Activated CD4-positive, alpha-beta T cell treated with anti-CD3 and anti-CD28 coated beads, Interleukin-2, amount 10 ng/mL, durations not matched to agents 24 days and 14 days (primary cell): ENCODE data around the gene CPT2. TPM values are rescaled to one million over a fixed set of nuclear protein-coding genes. Genes with fewer than 3 reads are reported as not detected.

ENCODE experiments used
- DNase-seq: peaks from one replicate; pipeline ENCODE4 v3.0.0; 2022
- H3K27ac Mint-ChIP-seq: one replicate; pipeline ENCODE4 v1.8.0; 2022; ENCODE audit warnings: mild to moderate bottlenecking, mixed read lengths
- H3K27me3 Mint-ChIP-seq: one replicate; pipeline ENCODE4 v1.8.0; 2022; ENCODE audit warnings: mixed read lengths
- H3K36me3 Mint-ChIP-seq: one replicate; pipeline ENCODE4 v1.8.0; 2022; ENCODE audit warnings: low read depth, mild to moderate bottlenecking, mixed read lengths
- H3K4me1 Mint-ChIP-seq: one replicate; pipeline ENCODE4 v1.8.0; 2021; ENCODE audit warnings: mixed read lengths
- H3K4me3 Mint-ChIP-seq: one replicate; pipeline ENCODE4 v1.8.0; 2022; ENCODE audit warnings: mild to moderate bottlenecking, moderate library complexity, mixed read lengths
- H3K9me3 Mint-ChIP-seq: one replicate; pipeline ENCODE4 v1.8.0; 2021; ENCODE audit warnings: mixed read lengths
- intact Hi-C: fragments of 100-400 bp; cut with micrococcal nuclease; formaldehyde crosslinking; loops from one replicate; pipeline ENCODE4 v1.15.1; 2023
- total RNA-seq: library from RNA; stranded (reverse); gene quantifications from 2 replicates; pipeline ENCODE4 v1.2.3, GENCODE V29; 2022

The CPT2 gene
- 19.5 and 19.9 TPM in 2 replicates for total RNA-seq

GRCh38 chr1:53196485-53197290 is at the start of gene CPT2:
Gene CPT2, plus strand, starts transcription at chr1:53196824. Its CDS starts 120 bp downstream, at chr1:53196944.
- peak within 1 kb of the TSS; percentile 88 for H3K4me3 Mint-ChIP-seq
- peaks cover 20% of the 10 kb centered on the region for H3K36me3 Mint-ChIP-seq
- H3K4me1 Mint-ChIP-seq = peaks cover 24% of the 10 kb centered on the region

GRCh38 chr1:53147174-53147573 is 49.5 kb upstream of the CPT2 start:
- H3K4me1 Mint-ChIP-seq = no peaks in the 10 kb centered on the region
- intact Hi-C loops = no loop called here
- H3K27ac Mint-ChIP-seq = no peak overlapping the region
- H3K27me3 Mint-ChIP-seq = peaks cover 3% of the 10 kb centered on the region
- H3K9me3 Mint-ChIP-seq = no peaks in the 10 kb centered on the region
- H3K36me3 Mint-ChIP-seq = no peaks in the 10 kb centered on the region
- no peak for DNase-seq
- no peak overlapping the region for H3K4me3 Mint-ChIP-seq

More at GRCh38 chr1:53196485-53197290, at the start of gene CPT2:
- Mint-ChIP-seq H3K27ac (peak within 1 kb of the TSS; percentile 96), H3K9me3 (no peaks in the 10 kb centered on the region), H3K27me3 (no peaks in the 10 kb centered on the region)
- intact Hi-C loops = loop anchor here (1.0 to 5.0 kb wide), 5 partner anchors 24 to 857 kb away; partner anchors contain the start of genes CZIB, MAGOH, SCP2 and TCEANC2
- DNase-seq = peak; percentile 98

- peaks cover 6% of the 10 kb centered on the region for H3K27me3 Mint-ChIP-seq
- DNase-seq = no peak
- intact Hi-C loops = no loop called here
- H3K27ac Mint-ChIP-seq = no peak overlapping the region
- H3K36me3 Mint-ChIP-seq = no peaks in the 10 kb centered on the region
- no peaks in the 10 kb centered on the region for H3K9me3 Mint-ChIP-seq
- H3K4me3 Mint-ChIP-seq = no peak overlapping the region
- H3K4me1 Mint-ChIP-seq = no peaks in the 10 kb centered on the region
Measured at GRCh38 chr1:53148123-53148522, 48.5 kb upstream of the CPT2 start.

DNA sequence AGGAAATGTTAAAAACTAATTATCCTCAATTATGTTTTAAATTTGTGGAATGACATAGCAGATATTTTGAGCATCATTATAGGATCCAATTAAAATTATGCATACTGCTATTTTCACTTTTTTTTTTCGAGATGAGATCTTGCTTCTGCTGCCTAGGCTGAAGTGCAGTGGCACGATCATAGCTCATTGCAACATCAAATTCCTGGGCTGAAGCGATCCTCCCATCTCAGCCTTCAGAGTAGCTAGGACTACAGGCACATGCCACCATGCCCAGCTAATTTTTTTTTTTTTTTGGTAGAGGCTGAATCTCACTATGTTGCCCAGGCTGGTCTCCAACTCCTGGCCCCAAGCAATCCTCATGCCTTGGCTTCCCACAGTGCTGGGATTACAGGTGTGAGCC is 42.9 kb upstream of the CPT2 start:
- no peak for DNase-seq
- H3K9me3 Mint-ChIP-seq = no peaks in the 10 kb centered on the region
- intact Hi-C loops = no loop called here
- H3K36me3 Mint-ChIP-seq = no peaks in the 10 kb centered on the region
- no peak overlapping the region for H3K4me3 Mint-ChIP-seq
- H3K4me1 Mint-ChIP-seq = no peaks in the 10 kb centered on the region
- H3K27me3 Mint-ChIP-seq = peaks cover 9% of the 10 kb centered on the region
- no peak overlapping the region for H3K27ac Mint-ChIP-seq

DNA sequence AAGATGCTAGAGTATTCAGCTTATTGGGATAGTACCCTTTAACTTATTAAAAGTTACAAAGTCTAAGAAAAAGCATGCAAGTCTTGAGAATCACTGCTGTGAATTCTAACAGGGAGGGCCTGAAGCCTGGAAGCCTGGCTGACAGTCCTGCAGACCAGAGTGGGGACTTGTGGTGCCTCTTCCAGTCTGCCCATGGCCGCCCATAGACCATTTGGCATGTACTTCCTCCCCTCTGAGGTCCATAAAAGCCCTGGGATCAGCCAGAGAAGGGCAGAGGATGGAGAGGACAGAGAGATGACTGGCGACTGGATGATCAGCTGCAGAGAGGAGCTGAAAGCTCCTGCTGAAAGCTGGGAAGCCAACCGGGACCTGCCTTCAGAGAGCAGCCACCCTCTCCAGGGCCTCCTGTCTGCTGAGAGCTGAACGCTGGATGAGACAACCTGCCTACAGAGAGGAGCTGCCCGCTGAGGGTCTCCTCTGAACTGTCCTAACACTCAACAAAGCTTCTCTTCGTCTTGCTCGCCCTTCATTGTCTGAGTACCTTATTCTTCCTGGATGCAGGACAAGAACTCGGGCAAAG is 41.7 kb upstream of the CPT2 start:
- intact Hi-C loops = no loop called here
- no peaks in the 10 kb centered on the region for H3K36me3 Mint-ChIP-seq
- H3K9me3 Mint-ChIP-seq = no peaks in the 10 kb centered on the region
- no peak for DNase-seq
- peaks cover 11% of the 10 kb centered on the region for H3K27me3 Mint-ChIP-seq
- H3K4me1 Mint-ChIP-seq = no peaks in the 10 kb centered on the region
- H3K4me3 Mint-ChIP-seq = no peak overlapping the region
- H3K27ac Mint-ChIP-seq = no peak overlapping the region

DNA sequence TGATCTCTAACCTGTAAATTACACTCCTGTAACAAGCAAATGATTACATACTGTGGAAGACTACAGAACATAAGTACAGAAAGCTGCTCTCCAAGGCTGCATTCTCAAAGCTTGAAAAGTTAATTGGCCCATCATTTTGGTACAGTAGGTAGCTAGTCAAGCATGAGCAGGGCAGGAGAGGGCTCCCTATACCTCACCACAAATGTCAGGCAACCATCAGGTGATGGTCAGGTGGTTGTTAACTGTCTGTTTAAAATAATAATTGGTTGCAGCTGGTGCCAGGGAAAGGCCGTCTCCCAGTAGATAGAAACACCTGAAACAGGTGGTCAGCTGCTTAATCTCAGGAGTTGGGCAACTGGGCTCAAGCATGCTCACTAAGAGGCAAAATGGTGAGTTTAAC is 41.1 kb upstream of the CPT2 start:
- intact Hi-C loops = no loop called here
- Mint-ChIP-seq H3K9me3 (no peaks in the 10 kb centered on the region), H3K27me3 (peaks cover 11% of the 10 kb centered on the region), H3K36me3 (no peaks in the 10 kb centered on the region), H3K4me1 (no peaks in the 10 kb centered on the region), H3K4me3 (no peak overlapping the region), H3K27ac (no peak overlapping the region)
- no peak for DNase-seq

GRCh38 chr1:53155945-53156344 is 40.7 kb upstream of the CPT2 start:
- no peak overlapping the region for H3K27ac Mint-ChIP-seq
- peaks cover 7% of the 10 kb centered on the region for H3K27me3 Mint-ChIP-seq
- no peak for DNase-seq
- H3K36me3 Mint-ChIP-seq = no peaks in the 10 kb centered on the region
- intact Hi-C loops = no loop called here
- H3K4me3 Mint-ChIP-seq = no peak overlapping the region
- no peaks in the 10 kb centered on the region for H3K9me3 Mint-ChIP-seq
- no peaks in the 10 kb centered on the region for H3K4me1 Mint-ChIP-seq

GRCh38 chr1:53156783-53157182 is 39.8 kb upstream of the CPT2 start:
- Mint-ChIP-seq H3K4me1 (no peaks in the 10 kb centered on the region), H3K4me3 (no peak overlapping the region), H3K36me3 (no peaks in the 10 kb centered on the region), H3K9me3 (no peaks in the 10 kb centered on the region), H3K27ac (no peak overlapping the region), H3K27me3 (peaks cover 7% of the 10 kb centered on the region)
- no peak for DNase-seq
- intact Hi-C loops = no loop called here

DNA sequence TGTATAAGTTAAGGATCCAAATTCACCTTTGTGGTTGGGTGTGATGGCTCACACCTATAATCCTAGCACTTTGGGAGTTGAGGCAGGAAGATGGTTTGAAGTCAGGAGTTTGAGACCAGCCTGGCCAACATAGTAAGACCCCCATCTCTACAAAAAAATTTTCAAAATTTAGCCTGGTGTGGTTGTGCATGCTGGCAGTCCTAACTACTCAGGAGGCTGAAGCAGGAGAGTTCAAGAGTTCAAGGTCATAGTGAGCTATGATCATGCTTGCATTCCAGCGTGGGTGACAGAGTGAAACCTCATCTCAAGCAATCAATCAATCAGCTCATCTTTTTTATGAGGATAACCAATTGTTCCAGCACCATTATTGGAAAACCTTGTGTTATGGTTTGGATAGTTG is 37.7 kb upstream of the CPT2 start:
- Mint-ChIP-seq H3K27me3 (peaks cover 11% of the 10 kb centered on the region), H3K4me3 (no peak overlapping the region), H3K36me3 (no peaks in the 10 kb centered on the region), H3K27ac (no peak overlapping the region), H3K9me3 (no peaks in the 10 kb centered on the region), H3K4me1 (no peaks in the 10 kb centered on the region)
- intact Hi-C loops = no loop called here
- no peak for DNase-seq

GRCh38 chr1:53160924-53161378 is 35.7 kb upstream of the CPT2 start:
- H3K4me1 Mint-ChIP-seq = no peaks in the 10 kb centered on the region
- H3K27me3 Mint-ChIP-seq = peaks cover 21% of the 10 kb centered on the region
- H3K27ac Mint-ChIP-seq = no peak overlapping the region
- no peak for DNase-seq
- H3K4me3 Mint-ChIP-seq = no peak overlapping the region
- intact Hi-C loops = no loop called here
- H3K36me3 Mint-ChIP-seq = no peaks in the 10 kb centered on the region
- no peaks in the 10 kb centered on the region for H3K9me3 Mint-ChIP-seq

- no peak overlapping the region for H3K27ac Mint-ChIP-seq
- DNase-seq = no peak
- H3K4me3 Mint-ChIP-seq = no peak overlapping the region
- H3K9me3 Mint-ChIP-seq = no peaks in the 10 kb centered on the region
- no peaks in the 10 kb centered on the region for H3K36me3 Mint-ChIP-seq
- H3K4me1 Mint-ChIP-seq = no peaks in the 10 kb centered on the region
- intact Hi-C loops = no loop called here
- H3K27me3 Mint-ChIP-seq = peaks cover 26% of the 10 kb centered on the region
Measured at GRCh38 chr1:53162621-53163020, 34.0 kb upstream of the CPT2 start.

DNA sequence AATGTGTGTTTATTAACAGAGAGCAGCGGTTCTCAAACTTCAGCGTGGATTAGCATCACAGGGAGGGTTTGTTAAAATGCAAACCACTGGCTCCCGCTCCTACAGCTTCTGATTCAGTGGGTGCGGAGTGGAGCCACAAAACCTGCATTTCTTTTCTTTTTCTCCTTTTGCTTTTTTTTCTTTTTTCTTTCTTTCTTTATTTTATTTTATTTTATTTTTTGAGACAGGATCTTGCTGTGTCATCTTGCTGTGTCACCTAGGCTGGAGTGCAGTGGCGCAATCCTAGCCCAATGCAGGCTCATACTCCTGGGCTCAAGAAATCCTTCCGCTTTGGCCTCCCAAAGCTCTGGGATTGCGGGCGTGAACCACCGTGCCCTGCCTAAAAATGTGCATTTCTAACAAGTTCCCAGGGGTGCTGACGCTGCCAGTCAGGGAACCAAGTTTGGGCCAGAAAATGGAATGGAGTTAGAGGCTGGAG is 33.3 kb upstream of the CPT2 start:
- Mint-ChIP-seq H3K4me1 (no peaks in the 10 kb centered on the region), H3K9me3 (no peaks in the 10 kb centered on the region), H3K4me3 (no peak overlapping the region), H3K36me3 (no peaks in the 10 kb centered on the region), H3K27ac (no peak overlapping the region), H3K27me3 (peaks cover 26% of the 10 kb centered on the region)
- intact Hi-C loops = no loop called here
- no peak for DNase-seq

- H3K4me1 Mint-ChIP-seq = no peaks in the 10 kb centered on the region
- H3K36me3 Mint-ChIP-seq = no peaks in the 10 kb centered on the region
- intact Hi-C loops = no loop called here
- H3K27me3 Mint-ChIP-seq = peaks cover 25% of the 10 kb centered on the region
- no peaks in the 10 kb centered on the region for H3K9me3 Mint-ChIP-seq
- no peak overlapping the region for H3K27ac Mint-ChIP-seq
- H3K4me3 Mint-ChIP-seq = no peak overlapping the region
- no peak for DNase-seq
Measured at GRCh38 chr1:53165408-53165961, 31.1 kb upstream of the CPT2 start.

- no peaks in the 10 kb centered on the region for H3K36me3 Mint-ChIP-seq
- no peaks in the 10 kb centered on the region for H3K9me3 Mint-ChIP-seq
- H3K27ac Mint-ChIP-seq = no peak overlapping the region
- no peak for DNase-seq
- peaks cover 25% of the 10 kb centered on the region for H3K27me3 Mint-ChIP-seq
- no peaks in the 10 kb centered on the region for H3K4me1 Mint-ChIP-seq
- no peak overlapping the region for H3K4me3 Mint-ChIP-seq
- intact Hi-C loops = no loop called here
Measured at GRCh38 chr1:53166366-53166765, 30.3 kb upstream of the CPT2 start.
